IPS-15b (cell line): ENCODE data around the gene NBAS.

Experiments
- H3K27me3 ChIP-seq: one replicate; pipeline ENCODE4 v1.6.1; 2013; ENCODE audit warnings: low read length; ENCODE audit not compliant: control insufficient read depth, insufficient read depth
- H3K36me3 ChIP-seq: one replicate; pipeline ENCODE4 v1.6.1; 2013; ENCODE audit warnings: low read length; ENCODE audit not compliant: control insufficient read depth, insufficient read depth
- H3K4me1 ChIP-seq: one replicate; pipeline ENCODE4 v1.6.1; 2013; ENCODE audit warnings: mild to moderate bottlenecking, low read length; ENCODE audit not compliant: control insufficient read depth, insufficient read depth
- H3K4me3 ChIP-seq: one replicate; pipeline ENCODE4 v1.5.1; 2013; ENCODE audit warnings: low read depth, low read length
- H3K9ac ChIP-seq: one replicate; pipeline ENCODE4 v1.6.1; 2013; ENCODE audit warnings: low read depth, mild to moderate bottlenecking, low read length
- H3K9me3 ChIP-seq: one replicate; pipeline ENCODE4 v1.6.1; 2013; ENCODE audit warnings: mild to moderate bottlenecking, low read length; ENCODE audit not compliant: control insufficient read depth, insufficient read depth

Gene NBAS

DNA sequence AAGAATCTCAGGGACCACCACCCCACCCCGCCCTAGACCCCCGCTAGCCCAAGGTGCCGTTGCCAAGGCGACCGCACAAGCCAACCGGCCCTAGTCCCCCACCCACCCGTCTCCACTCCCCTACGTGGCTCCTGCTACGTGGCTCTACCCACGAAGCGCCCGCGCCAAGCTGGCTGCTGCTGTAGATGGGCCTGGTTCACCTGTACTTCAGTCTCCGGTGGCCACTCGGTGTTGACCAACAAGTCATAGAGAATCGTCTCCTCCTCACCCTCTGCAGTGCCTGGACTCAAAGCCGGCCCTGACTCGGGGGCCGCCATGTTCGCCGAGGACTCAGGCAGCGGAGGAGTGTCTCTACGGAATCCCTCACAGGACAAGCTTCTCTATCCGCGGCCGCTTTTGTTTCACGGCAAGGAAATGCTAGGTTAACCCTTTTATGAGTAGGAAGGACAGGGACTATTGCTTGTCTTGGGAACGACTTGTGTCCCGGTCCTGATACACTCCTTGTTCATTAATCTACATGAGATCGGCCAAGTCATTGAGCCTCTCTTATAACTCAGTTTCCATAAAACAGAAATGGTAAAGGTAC, at the start of gene NBAS:
TSS of gene NBAS (minus strand) at position 347 of the 586 bp plus-strand sequence. CDS start at position 317, 30 bp downstream.
- Histone ChIP-seq H3K9ac (peak within 1 kb of the TSS; percentile 77), H3K27me3 (peaks cover 2% of the 10 kb centered on the region), H3K4me1 (peaks cover 4% of the 10 kb centered on the region), H3K36me3 (no peaks in the 10 kb centered on the region), H3K9me3 (no peaks in the 10 kb centered on the region), H3K4me3 (peak within 1 kb of the TSS; percentile 90)

DNA sequence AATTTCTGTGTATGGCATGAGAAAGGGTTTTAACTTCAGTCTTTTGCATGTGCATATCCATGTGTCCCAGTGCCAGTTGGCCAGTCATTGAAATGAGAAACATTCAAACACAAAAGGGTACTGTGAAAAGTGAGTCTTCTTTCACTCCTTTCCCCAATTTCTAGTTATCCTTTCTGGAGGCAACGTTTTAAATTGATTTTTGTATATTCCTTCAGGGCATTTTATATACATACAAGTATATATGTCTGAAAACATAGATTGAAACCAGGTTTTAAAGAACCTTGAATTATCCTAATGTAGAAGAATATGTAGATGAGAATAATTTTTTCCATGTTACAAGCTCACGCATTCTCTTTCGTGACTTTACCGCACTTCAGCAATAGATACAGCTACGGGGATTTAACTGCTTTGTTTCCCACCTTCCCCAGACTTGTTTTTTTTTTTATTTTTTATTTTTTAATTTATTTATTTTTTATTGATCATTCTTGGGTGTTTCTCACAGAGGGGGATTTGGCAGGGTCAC, 49.4 kb upstream of the NBAS start:
- Histone ChIP-seq H3K4me3 (no peak overlapping the region), H3K4me1 (no peaks in the 10 kb centered on the region), H3K27me3 (no peaks in the 10 kb centered on the region), H3K36me3 (peaks cover 9% of the 10 kb centered on the region), H3K9ac (no peak overlapping the region), H3K9me3 (no peaks in the 10 kb centered on the region)

DNA sequence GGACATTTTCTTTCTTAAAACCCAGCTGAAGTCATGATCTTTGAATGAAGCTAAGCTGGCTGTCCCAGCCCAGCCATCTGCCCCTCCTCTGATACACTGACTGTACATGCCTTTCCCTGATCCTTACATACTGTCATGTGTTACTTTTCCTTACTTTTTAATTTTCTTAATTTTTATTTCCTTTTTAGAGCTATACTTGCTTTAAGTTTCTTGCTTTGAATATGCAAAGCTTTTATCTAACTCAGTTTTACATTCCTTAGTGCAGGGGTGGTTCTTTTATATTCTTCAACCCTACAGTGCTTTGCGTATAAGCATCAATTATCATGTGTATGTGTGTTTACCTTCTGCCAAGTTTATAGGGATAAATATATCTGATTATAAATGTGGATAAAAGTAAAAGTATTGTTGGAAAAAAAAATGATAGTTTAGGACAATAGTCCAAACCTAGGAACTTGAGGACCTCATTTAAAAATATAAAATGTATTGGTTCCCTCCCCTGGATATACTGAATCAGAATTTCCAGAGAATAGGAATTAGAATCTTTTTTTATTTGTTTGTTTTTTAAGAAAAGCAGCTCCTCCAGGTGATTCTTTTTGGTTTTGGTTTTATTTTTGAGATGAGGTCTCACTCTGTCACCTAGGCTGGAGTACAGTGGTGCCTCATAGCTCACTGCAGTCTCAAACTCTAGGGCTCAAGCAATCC, 48.4 kb upstream of the NBAS start:
- no peaks in the 10 kb centered on the region for H3K9me3 ChIP-seq
- H3K9ac ChIP-seq = no peak overlapping the region
- peaks cover 17% of the 10 kb centered on the region for H3K36me3 ChIP-seq
- H3K4me3 ChIP-seq = no peak overlapping the region
- H3K4me1 ChIP-seq = no peaks in the 10 kb centered on the region
- no peaks in the 10 kb centered on the region for H3K27me3 ChIP-seq

DNA sequence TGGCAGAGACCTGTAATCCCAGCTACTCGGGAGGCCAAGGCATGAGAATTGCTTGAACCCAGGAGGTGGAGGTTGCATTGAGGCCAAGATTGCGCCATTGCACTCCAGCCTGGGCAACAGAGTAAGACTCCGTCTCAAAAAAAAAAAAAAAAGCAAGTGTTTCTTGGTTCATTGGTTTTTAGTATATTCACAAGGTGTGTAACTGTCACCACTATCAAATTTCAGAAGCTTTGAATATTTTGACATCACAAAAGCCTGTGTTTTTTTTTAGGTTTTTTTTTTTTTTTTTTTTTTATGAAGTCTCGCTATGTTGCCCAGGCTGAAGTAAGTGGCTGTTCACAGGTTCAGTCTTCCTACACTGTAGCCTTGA, 47.2 kb upstream of the NBAS start:
- Histone ChIP-seq H3K9ac (no peak overlapping the region), H3K27me3 (no peaks in the 10 kb centered on the region), H3K9me3 (no peaks in the 10 kb centered on the region), H3K4me1 (no peaks in the 10 kb centered on the region), H3K36me3 (peaks cover 15% of the 10 kb centered on the region), H3K4me3 (no peak overlapping the region)

DNA sequence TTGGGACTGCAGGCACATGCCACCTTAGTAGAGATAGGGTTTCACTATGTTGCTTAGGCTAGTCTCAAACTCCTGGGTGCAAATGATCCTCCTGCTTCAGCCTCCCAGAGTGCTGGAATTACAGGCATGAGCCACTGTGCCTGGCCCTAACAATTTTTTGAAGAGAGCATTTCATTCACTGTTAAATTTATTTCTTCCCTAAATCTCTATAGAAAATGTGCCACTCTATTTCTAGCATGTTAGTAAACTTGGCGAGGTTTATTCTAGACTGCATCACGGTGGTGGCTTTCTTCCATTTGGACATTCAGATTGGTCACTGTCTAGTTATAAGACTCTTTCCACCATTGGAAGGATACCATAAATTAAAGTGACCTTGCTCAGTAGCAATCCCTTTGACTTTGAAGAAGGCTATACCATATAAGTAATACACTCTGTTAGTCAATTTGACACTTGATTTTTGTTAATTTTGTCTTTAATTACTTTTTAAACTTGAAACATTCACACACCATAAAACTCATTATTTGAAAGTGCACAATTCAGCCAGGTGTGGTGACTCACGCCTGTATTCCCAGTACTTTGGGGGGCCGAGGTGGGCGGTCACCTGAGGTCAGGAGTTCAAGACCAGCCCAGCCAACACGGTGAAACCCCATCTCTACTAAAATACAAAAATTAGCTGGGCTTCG, 46.7 kb upstream of the NBAS start:
- Histone ChIP-seq H3K9me3 (no peaks in the 10 kb centered on the region), H3K36me3 (peaks cover 12% of the 10 kb centered on the region), H3K9ac (no peak overlapping the region), H3K4me1 (no peaks in the 10 kb centered on the region), H3K27me3 (no peaks in the 10 kb centered on the region), H3K4me3 (no peak overlapping the region)

DNA sequence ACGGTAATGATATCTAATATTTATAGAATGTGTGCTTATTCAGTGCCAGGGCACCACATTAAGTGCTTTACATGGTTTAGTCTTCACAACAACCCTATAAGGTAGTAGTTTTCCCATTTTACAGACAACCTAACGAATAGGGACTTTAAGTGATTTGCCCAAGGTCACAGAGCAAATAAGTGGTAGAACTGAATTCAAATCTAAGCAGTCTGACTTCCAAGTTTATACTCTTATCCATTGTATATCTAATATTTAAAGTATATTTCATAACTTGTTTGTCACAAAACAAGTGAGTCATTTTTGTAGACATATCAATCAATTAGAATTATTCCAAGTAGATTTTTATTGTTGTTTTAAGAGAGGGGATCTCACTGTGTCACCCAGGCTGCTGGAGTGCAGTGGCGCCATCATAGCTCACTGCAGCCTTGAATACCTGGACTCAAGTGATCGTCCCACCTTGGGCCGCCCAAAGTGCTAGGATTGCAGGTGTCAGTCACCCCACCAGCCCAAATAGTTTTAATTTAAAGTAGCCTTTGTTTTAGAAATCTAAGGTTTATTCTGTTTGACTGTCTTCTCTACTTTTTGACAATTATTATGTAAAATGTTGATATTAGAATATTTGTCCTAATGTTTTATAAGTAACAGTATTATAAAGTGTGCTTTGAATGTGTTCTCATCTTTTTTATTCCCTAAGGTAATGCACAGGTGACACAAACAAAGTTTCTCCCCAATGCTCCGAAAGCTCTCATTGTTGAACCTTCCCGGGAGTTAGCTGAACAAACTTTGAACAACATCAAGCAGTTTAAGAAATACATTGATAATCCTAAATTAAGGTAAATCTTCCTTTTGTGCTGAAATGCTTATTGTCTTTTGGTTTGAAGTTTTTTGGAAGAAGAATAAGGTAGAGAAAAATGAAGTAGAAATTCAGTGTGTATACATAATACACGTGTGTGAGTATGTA, 45.6 kb upstream of the NBAS start:
- peaks cover 18% of the 10 kb centered on the region for H3K36me3 ChIP-seq
- H3K9ac ChIP-seq = no peak overlapping the region
- H3K27me3 ChIP-seq = no peaks in the 10 kb centered on the region
- no peaks in the 10 kb centered on the region for H3K9me3 ChIP-seq
- H3K4me1 ChIP-seq = no peaks in the 10 kb centered on the region
- no peak overlapping the region for H3K4me3 ChIP-seq

DNA sequence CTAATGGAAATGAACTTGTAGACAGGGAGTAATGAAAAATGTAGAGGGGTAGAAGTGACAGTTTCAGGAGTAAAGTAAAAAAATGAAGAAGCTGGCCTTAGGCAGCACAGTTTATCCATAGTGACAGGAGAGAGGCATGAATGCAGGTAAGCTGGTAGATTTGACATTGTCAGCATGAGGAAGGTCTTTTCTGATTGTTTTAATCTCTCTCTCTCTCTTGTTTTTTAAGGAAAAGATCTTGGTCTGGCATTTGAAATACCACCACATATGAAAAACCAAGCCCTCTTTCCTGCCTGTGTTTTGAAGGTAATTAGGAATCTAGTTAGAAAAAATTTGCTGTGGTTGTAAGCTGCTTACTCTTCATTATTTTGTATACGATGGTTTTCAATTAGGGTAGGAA, 44.6 kb upstream of the NBAS start:
- H3K27me3 ChIP-seq = no peaks in the 10 kb centered on the region

DNA sequence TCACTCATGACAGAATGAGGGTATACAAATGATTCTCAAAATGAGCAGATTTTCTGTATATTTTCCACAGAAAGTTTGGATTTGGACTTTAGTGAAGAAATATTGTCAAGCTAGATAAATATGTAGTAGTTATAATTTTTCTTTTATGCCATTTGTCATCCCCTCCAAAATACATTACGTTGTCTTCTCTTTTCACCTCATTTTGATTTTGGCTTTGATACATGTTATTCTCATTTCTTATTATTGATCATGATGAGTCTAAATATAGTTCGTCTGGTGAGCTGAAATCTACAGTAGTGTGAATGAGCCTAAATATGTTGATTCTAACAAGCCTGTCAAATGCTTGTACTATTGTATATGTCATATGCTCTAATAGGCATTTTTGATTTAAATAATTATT, 42.8 kb upstream of the NBAS start:
- Histone ChIP-seq H3K4me3 (no peak overlapping the region), H3K36me3 (peaks cover 15% of the 10 kb centered on the region), H3K27me3 (no peaks in the 10 kb centered on the region), H3K4me1 (no peaks in the 10 kb centered on the region), H3K9ac (no peak overlapping the region), H3K9me3 (no peaks in the 10 kb centered on the region)

More for the DNA sequence above, 44.6 kb upstream of the NBAS start:
- H3K4me3 ChIP-seq = no peak overlapping the region
- H3K4me1 ChIP-seq = no peaks in the 10 kb centered on the region
- no peak overlapping the region for H3K9ac ChIP-seq
- no peaks in the 10 kb centered on the region for H3K9me3 ChIP-seq
- H3K36me3 ChIP-seq = peaks cover 18% of the 10 kb centered on the region

DNA sequence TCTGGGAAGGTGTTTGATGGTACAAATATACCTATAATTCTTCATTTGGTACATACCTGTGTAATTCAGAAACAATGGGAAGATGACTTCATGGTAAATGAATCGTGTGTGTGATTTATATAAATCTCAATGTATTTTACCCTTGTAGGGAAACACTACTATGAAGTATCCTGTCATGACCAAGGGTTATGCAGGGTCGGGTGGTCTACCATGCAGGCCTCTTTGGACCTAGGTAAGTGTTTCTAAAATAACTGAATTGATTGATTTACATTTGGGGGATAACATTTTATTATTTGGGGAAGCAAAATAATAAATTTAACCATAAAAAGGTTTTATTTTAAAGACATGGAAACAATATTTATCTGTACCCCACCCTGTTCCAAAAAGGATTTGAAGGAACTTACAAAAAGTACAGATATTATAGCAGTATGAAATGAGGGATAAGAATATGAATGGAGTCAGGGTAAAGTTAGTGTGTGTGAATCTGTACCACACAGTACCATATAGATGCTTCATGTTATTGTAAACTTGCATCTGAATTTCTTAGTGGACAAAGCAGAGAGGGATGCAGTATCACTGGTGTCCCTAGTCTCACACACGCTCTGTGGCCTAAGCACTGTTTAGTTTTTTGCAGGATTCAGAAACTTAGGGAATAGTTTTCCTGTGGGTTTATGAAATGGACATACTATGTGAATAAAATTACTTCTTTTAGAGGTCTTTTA, 42.1 kb upstream of the NBAS start:
- H3K9ac ChIP-seq = no peak overlapping the region
- H3K9me3 ChIP-seq = no peaks in the 10 kb centered on the region
- H3K4me1 ChIP-seq = no peaks in the 10 kb centered on the region
- H3K27me3 ChIP-seq = no peaks in the 10 kb centered on the region
- H3K36me3 ChIP-seq = peaks cover 15% of the 10 kb centered on the region
- H3K4me3 ChIP-seq = no peak overlapping the region

DNA sequence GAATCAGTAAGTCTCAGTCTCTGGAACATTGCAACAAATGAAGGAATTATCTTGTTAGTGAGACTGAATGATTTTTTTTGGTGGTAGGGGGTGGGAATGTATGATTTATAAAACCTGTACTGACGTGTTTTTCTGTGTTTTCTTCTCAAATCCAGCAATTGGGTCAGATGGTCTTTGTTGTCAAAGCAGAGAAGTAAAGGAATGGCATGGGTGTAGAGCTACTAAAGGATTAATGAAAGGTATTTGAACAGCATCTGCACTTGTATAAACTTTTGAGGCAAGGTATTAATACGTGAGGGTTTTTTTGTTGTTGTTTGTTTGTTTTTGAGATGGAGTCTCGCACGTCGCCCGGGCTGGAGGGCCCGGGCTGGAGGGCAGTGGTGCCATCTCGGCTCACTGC, 41.3 kb upstream of the NBAS start:
- H3K36me3 ChIP-seq = peaks cover 15% of the 10 kb centered on the region
- H3K4me3 ChIP-seq = no peak overlapping the region
- no peaks in the 10 kb centered on the region for H3K4me1 ChIP-seq
- H3K9me3 ChIP-seq = no peaks in the 10 kb centered on the region
- no peaks in the 10 kb centered on the region for H3K27me3 ChIP-seq
- no peak overlapping the region for H3K9ac ChIP-seq

DNA sequence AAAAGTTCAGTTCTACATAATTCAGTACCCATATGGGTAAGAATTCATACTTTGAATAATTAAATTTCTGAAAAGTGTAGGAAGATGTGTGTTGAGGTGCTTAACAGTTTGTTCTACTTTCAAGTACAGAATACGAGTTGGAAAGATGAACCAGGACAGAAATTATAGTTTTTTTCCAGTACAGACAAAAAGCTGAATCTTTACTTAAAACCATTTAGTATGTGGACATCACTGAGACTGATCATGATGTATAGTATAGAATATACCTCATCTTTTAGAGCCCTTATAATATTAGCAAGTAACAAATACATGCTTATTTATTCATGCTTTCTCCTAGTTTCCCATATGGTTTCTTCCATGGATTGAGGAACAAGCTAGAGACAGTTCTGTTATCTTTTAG, 40.5 kb upstream of the NBAS start:
- H3K9me3 ChIP-seq = no peaks in the 10 kb centered on the region
- H3K9ac ChIP-seq = no peak overlapping the region
- no peak overlapping the region for H3K4me3 ChIP-seq
- H3K27me3 ChIP-seq = no peaks in the 10 kb centered on the region
- peaks cover 15% of the 10 kb centered on the region for H3K36me3 ChIP-seq
- no peaks in the 10 kb centered on the region for H3K4me1 ChIP-seq
